ENCODE results near the gene SCN5A. TPM values are rescaled to one million over a fixed set of nuclear protein-coding genes. Genes with fewer than 3 reads are reported as not detected.

SCN5A gene
- polyA plus RNA-seq, 1 experiment, result 0.74 TPM

- ChIA-PET CTCF (interaction anchor here (0.8 to 1.2 kb wide), 2 partner anchors 51 to 56 kb away, joined by 3 to 4 read pairs; no protein-coding TSS in a partner anchor), POLR2A (interaction anchor here (0.6 kb wide), 1 partner anchor 248 kb away, joined by 3 read pairs; no protein-coding TSS in a partner anchor)
- Histone ChIP-seq H3K4me3 (ENCODE audit: low read depth, low read length) (no peak overlapping the region), H3K36me3 (ENCODE audit: control insufficient read depth, insufficient read depth, low read length) (no peaks in the 10 kb centered on the region), H3K27me3 (ENCODE audit: control insufficient read depth, insufficient read depth, low read length) (no peaks in the 10 kb centered on the region)
- DNase-seq (ENCODE audit: low read depth), result no peak
- no peak for TF ChIP-seq CTCF (IDR thresholded peaks at IDR 0.05; ENCODE audit: insufficient read depth, low read depth, low read length)
Measured at GRCh38 chr3:38595393-38595792, 54.1 kb downstream of the SCN5A start.

- no peak for TF ChIP-seq CTCF (IDR thresholded peaks at IDR 0.05; ENCODE audit: insufficient read depth, low read depth, low read length)
- H3K27me3 ChIP-seq (ENCODE audit: control insufficient read depth, insufficient read depth, low read length), result no peaks in the 10 kb centered on the region
- no peaks in the 10 kb centered on the region for H3K36me3 ChIP-seq (ENCODE audit: control insufficient read depth, insufficient read depth, low read length)
- CTCF ChIA-PET, result no interaction called here
- DNase-seq (ENCODE audit: low read depth), result no peak
- POLR2A ChIA-PET, result no interaction called here
- no peak overlapping the region for H3K4me3 ChIP-seq (ENCODE audit: low read depth, low read length)
Measured at GRCh38 chr3:38590521-38590920, 59.0 kb downstream of the SCN5A start.

GRCh38 chr3:38588995-38589937 is 60.2 kb downstream of the SCN5A start:
- Histone ChIP-seq H3K27me3 (ENCODE audit: control insufficient read depth, insufficient read depth, low read length) (no peaks in the 10 kb centered on the region), H3K4me3 (ENCODE audit: low read depth, low read length) (no peak overlapping the region), H3K36me3 (ENCODE audit: control insufficient read depth, insufficient read depth, low read length) (no peaks in the 10 kb centered on the region)
- CTCF ChIA-PET, result interaction anchor here (1.0 kb wide), 1 partner anchor 31 kb away, joined by 5 read pairs; no protein-coding TSS in a partner anchor
- TF ChIP-seq CTCF (IDR thresholded peaks at IDR 0.05; ENCODE audit: insufficient read depth, low read depth, low read length), result no peak
- no peak for DNase-seq (ENCODE audit: low read depth)
- POLR2A ChIA-PET, result no interaction called here

GRCh38 chr3:38588371-38588971 is 61.0 kb downstream of the SCN5A start:
- Histone ChIP-seq H3K36me3 (ENCODE audit: control insufficient read depth, insufficient read depth, low read length) (no peaks in the 10 kb centered on the region), H3K4me3 (ENCODE audit: low read depth, low read length) (no peak overlapping the region), H3K27me3 (ENCODE audit: control insufficient read depth, insufficient read depth, low read length) (no peaks in the 10 kb centered on the region)
- POLR2A ChIA-PET, result no interaction called here
- no peak for DNase-seq (ENCODE audit: low read depth)
- CTCF ChIA-PET, result no interaction called here
- TF ChIP-seq CTCF (IDR thresholded peaks at IDR 0.05; ENCODE audit: insufficient read depth, low read depth, low read length), result no peak

- Histone ChIP-seq H3K36me3 (ENCODE audit: control insufficient read depth, insufficient read depth, low read length) (no peaks in the 10 kb centered on the region), H3K4me3 (ENCODE audit: low read depth, low read length) (no peak overlapping the region), H3K27me3 (ENCODE audit: control insufficient read depth, insufficient read depth, low read length) (no peaks in the 10 kb centered on the region)
- TF ChIP-seq CTCF (IDR thresholded peaks at IDR 0.05; ENCODE audit: insufficient read depth, low read depth, low read length), result no peak
- ChIA-PET CTCF (no interaction called here), POLR2A (no interaction called here)
- no peak for DNase-seq (ENCODE audit: low read depth)
Measured at GRCh38 chr3:38587548-38588131, 61.8 kb downstream of the SCN5A start.
